ENCODE data around the gene PPP1R13L. TPM values are rescaled to one million over a fixed set of nuclear protein-coding genes. Genes with fewer than 3 reads are reported as not detected.
"Not testable (repeated sequence)": the region's sequence is repeated elsewhere in the genome, so short reads cannot be mapped to it uniquely, and the experiment has no call there.

The PPP1R13L gene
- total RNA-seq, 1 donor from 2014 or later, result 15.2 TPM

GRCh38 chr19:45442408-45442777 is 37.5 kb upstream of the PPP1R13L start:
- TF ChIP-seq CTCF (conservative IDR thresholded peaks at IDR 0.05; ENCODE audit: low read depth, low read length), result no peak
- no peak overlapping the region for H3K4me3 ChIP-seq (ENCODE audit: low read depth, low read length)
- no peak for DNase-seq (ENCODE audit: low read depth)

GRCh38 chr19:45440873-45441654 is 36.2 kb upstream of the PPP1R13L start:
- H3K4me3 ChIP-seq (ENCODE audit: low read depth, low read length), result no peak overlapping the region
- no peak for DNase-seq (ENCODE audit: low read depth)
- TF ChIP-seq CTCF (conservative IDR thresholded peaks at IDR 0.05; ENCODE audit: low read depth, low read length), result no peak

GRCh38 chr19:45440259-45440638 is 35.4 kb upstream of the PPP1R13L start:
- no peak for DNase-seq (ENCODE audit: low read depth)
- H3K4me3 ChIP-seq (ENCODE audit: low read depth, low read length), result peak overlapping the region; percentile 66
- no peak for TF ChIP-seq CTCF (conservative IDR thresholded peaks at IDR 0.05; ENCODE audit: low read depth, low read length)

- DNase-seq (ENCODE audit: low read depth), result no peak
- H3K4me3 ChIP-seq (ENCODE audit: low read depth, low read length), result peak overlapping the region; percentile 66
- peak; percentile 92 for TF ChIP-seq CTCF (conservative IDR thresholded peaks at IDR 0.05; ENCODE audit: low read depth, low read length)
Observed at GRCh38 chr19:45439569-45440258, 34.8 kb upstream of the PPP1R13L start.

- peak overlapping the region; percentile 66 for H3K4me3 ChIP-seq (ENCODE audit: low read depth, low read length)
- TF ChIP-seq CTCF (conservative IDR thresholded peaks at IDR 0.05; ENCODE audit: low read depth, low read length), result no peak
Observed at GRCh38 chr19:45439190-45439568, 34.3 kb upstream of the PPP1R13L start.

GRCh38 chr19:45437328-45437727 is 32.5 kb upstream of the PPP1R13L start:
- no peak for DNase-seq (ENCODE audit: low read depth)
- TF ChIP-seq CTCF (conservative IDR thresholded peaks at IDR 0.05; ENCODE audit: low read depth, low read length), result no peak
- no peak overlapping the region for H3K4me3 ChIP-seq (ENCODE audit: low read depth, low read length)

More at GRCh38 chr19:45439190-45439568, 34.3 kb upstream of the PPP1R13L start:
- DNase-seq (ENCODE audit: low read depth), result no peak

- not testable (repeated sequence) for DNase-seq (ENCODE audit: low read depth); H3K4me3 ChIP-seq (ENCODE audit: low read depth, low read length)
Observed at GRCh38 chr19:45432543-45432942, 27.7 kb upstream of the PPP1R13L start.

GRCh38 chr19:45431008-45431407 is 26.1 kb upstream of the PPP1R13L start:
- not testable (repeated sequence) for H3K4me3 ChIP-seq (ENCODE audit: low read depth, low read length); DNase-seq (ENCODE audit: low read depth)

- DNase-seq (ENCODE audit: low read depth), result not testable (repeated sequence)
Observed at GRCh38 chr19:45429896-45430295, 25.0 kb upstream of the PPP1R13L start.

More at GRCh38 chr19:45429896-45430295, 25.0 kb upstream of the PPP1R13L start:
- not testable (repeated sequence) for H3K4me3 ChIP-seq (ENCODE audit: low read depth, low read length)

All from epithelial cell of proximal tubule (primary cell).